ENCODE data around the gene SOCS2.

GRCh38 chr12:93549174-93549573 is 23.3 kb upstream of the SOCS2 start:
- no peak for TF ChIP-seq CTCF (IDR thresholded peaks at IDR 0.05; ENCODE audit: low read depth, low read length)
- TF ChIP-seq EZH2phosphoT487 (IDR thresholded peaks at IDR 0.05; ENCODE audit: low read depth), result no peak
